ENCODE data around the gene ABHD12B. TPM values are rescaled to one million over a fixed set of nuclear protein-coding genes. Genes with fewer than 3 reads are reported as not detected.

The ABHD12B gene
- total and polyA plus RNA-seq, 2 donors (not counting 3 experiments of a cell fraction or from before 2014, with no cell fraction given): not detected

DNA sequence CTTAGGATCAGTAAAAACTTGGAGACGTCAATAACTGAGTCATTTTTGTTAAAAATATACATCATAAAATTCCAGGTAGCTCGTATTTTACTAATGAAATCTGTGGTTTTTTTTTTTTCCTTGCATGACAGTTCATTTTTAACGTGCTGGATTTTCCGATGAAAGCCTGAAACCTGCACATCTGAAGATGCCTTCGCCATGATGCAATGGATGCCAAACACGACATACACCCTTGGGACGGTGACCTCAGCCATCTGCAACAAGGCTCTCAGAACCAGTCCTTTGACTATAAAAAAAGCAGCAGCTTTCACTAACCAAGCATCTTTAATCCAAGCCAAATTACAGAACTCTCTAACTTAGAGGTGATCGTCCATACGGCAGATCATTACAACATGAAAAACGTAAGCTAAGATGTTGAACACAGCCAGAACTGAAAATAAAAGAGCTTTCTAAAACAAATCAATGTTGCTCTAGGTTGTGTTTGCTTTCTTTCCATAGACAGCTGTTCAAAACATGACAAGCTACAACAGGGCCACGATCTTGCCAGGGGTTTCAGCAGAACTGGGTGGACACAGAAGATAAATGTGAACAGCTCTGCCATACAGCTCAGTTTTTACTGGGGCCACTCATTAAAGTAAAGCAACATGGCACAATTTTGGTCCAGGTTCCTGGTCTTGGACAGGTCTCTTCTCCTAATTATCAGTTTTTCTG, 48.6 kb upstream of the ABHD12B start:
- H3K4me2 ChIP-seq (ENCODE audit: insufficient read depth, low read length): no peak overlapping the region
- POLR2A ChIA-PET: no interaction called here
- DNase-seq (ENCODE audit: low read depth, low spot score): no peak

More for the DNA sequence above, 48.6 kb upstream of the ABHD12B start:
- Histone ChIP-seq H3K9ac (replicated peaks; ENCODE audit: extremely low read depth, insufficient read depth, low read length) (no peak overlapping the region), H3K9me3 (replicated peaks; ENCODE audit: control insufficient read depth, insufficient read depth, low read length) (no peaks in the 10 kb centered on the region), H3K79me2 (ENCODE audit: control insufficient read depth, insufficient read depth, low read length) (peaks cover 87% of the 10 kb centered on the region), H3K4me3 (replicated peaks in 1 of 3; ENCODE audit: insufficient read depth in 1 of 3, low read depth in 1 of 3, low read length in 3 of 3) (no peak overlapping the region), H4K20me1 (replicated peaks; ENCODE audit: control insufficient read depth, extremely low read depth, insufficient read depth, low read length) (peaks cover 6% of the 10 kb centered on the region), H3K9me1 (replicated peaks; ENCODE audit: control insufficient read depth, extremely low read depth, insufficient read depth, low read length) (no peaks in the 10 kb centered on the region), H3K4me1 (ENCODE audit: control insufficient read depth, extremely low read depth, insufficient read depth, low read length) (no peaks in the 10 kb centered on the region), H3K36me3 (ENCODE audit: control insufficient read depth in 2 of 2, extremely low read depth in 1 of 2, insufficient read depth in 2 of 2, low read length in 2 of 2) (peaks cover 0 to 2% of the 10 kb centered on the region in 2 experiments), H3K27me3 (ENCODE audit: control insufficient read depth in 2 of 2, insufficient read depth in 2 of 2, low read length in 2 of 2) (no peaks in the 10 kb centered on the region), H3K27ac (ENCODE audit: insufficient read depth, low read depth, low read length) (no peak overlapping the region), H2AFZ (ENCODE audit: low read depth, low read length) (no peak overlapping the region)
- CTCF ChIA-PET: interaction anchor here (0.9 to 1.7 kb wide), 5 partner anchors 11 to 46 kb away, joined by 3 to 6 read pairs (median 4); no protein-coding TSS in a partner anchor
- FAIRE-seq: no peak
- dilution Hi-C loops (cut with MboI; ENCODE audit: extremely low pct_ligation_motif_present, low sequenced_read_pairs): no loop called here
- no TSS peak for BruUV-seq (replicated peaks)
- intact Hi-C loops (cut with micrococcal nuclease): no loop called here
- TF ChIP-seq MYC (IDR thresholded peaks at IDR 0.05; ENCODE audit: low read depth, low read length): no peak
- TF ChIP-seq, protein P1, sequence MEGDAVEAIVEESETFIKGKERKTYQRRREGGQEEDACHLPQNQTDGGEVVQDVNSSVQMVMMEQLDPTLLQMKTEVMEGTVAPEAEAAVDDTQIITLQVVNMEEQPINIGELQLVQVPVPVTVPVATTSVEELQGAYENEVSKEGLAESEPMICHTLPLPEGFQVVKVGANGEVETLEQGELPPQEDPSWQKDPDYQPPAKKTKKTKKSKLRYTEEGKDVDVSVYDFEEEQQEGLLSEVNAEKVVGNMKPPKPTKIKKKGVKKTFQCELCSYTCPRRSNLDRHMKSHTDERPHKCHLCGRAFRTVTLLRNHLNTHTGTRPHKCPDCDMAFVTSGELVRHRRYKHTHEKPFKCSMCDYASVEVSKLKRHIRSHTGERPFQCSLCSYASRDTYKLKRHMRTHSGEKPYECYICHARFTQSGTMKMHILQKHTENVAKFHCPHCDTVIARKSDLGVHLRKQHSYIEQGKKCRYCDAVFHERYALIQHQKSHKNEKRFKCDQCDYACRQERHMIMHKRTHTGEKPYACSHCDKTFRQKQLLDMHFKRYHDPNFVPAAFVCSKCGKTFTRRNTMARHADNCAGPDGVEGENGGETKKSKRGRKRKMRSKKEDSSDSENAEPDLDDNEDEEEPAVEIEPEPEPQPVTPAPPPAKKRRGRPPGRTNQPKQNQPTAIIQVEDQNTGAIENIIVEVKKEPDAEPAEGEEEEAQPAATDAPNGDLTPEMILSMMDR (IDR thresholded peaks at IDR 0.05; ENCODE audit: extremely low read depth in 1 of 2, insufficient read depth in 1 of 2, low read depth in 1 of 2, low read length in 2 of 2): no peak
